DND-41 (cell line): ENCODE data around the gene ERCC6.

ENCODE experiments used
- ATAC-seq: fragments of 200-7000 bp; cut with Tn5 transposase; 3 replicates; pipeline ENCODE4 v1.9.1; 2021; ENCODE audit warnings: low read depth; ENCODE audit not compliant: insufficient read depth
- DNase-seq: peaks from one replicate; pipeline ENCODE4 v3.0.0-alpha.2; 2020
- H2AFZ ChIP-seq: 2 replicates; pipeline ENCODE4 v1.6.0; 2012; ENCODE audit warnings: low read depth, low read length
- H3K27ac ChIP-seq: 2 replicates; pipeline ENCODE4 v1.5.1; 2012; ENCODE audit warnings: low read length, inconsistent platforms
- H3K27me3 ChIP-seq: fragments of 200-600 bp; sonication (generic); 2 replicates; pipeline ENCODE4 v1.6.0; 2012; ENCODE audit warnings: low read length, mild to moderate bottlenecking, inconsistent platforms; ENCODE audit not compliant: insufficient read depth, poor library complexity
- H3K36me3 ChIP-seq: 2 replicates; pipeline ENCODE4 v1.5.1; 2012; ENCODE audit warnings: low read length, inconsistent platforms; ENCODE audit not compliant: insufficient read depth
- H3K4me1 ChIP-seq: 2 replicates; pipeline ENCODE4 v1.5.1; 2012; ENCODE audit warnings: mild to moderate bottlenecking, low read length; ENCODE audit not compliant: insufficient read depth
- H3K4me2 ChIP-seq: 2 replicates; pipeline ENCODE4 v1.6.0; 2012; ENCODE audit warnings: mild to moderate bottlenecking, moderate library complexity, low read length, inconsistent platforms; ENCODE audit not compliant: insufficient read depth
- H3K4me3 ChIP-seq, 2 experiments: fragments of 200-600 bp in 1 of 2; shearing (Covaris generic) in 1 of 2; 2 replicates each; pipeline ENCODE4 v1.5.1; 2012 to 2016; ENCODE audit warnings: inconsistent platforms in 2 of 2, low read length in 2 of 2, mild to moderate bottlenecking in 2 of 2, low read depth in 1 of 2, moderate library complexity in 1 of 2
- H3K79me2 ChIP-seq: 2 replicates; pipeline ENCODE4 v1.6.0; 2012; ENCODE audit warnings: low read length, inconsistent platforms; ENCODE audit not compliant: insufficient read depth
- H3K9ac ChIP-seq: 2 replicates; pipeline ENCODE4 v1.6.0; 2012; ENCODE audit warnings: low read depth, mild to moderate bottlenecking, inconsistent platforms, low read length, moderate library complexity
- H3K9me3 ChIP-seq: 2 replicates; pipeline ENCODE4 v1.5.1; 2012; ENCODE audit warnings: low read length, moderate library complexity, mild to moderate bottlenecking, inconsistent platforms; ENCODE audit not compliant: insufficient read depth, severe bottlenecking
- H4K20me1 ChIP-seq: 2 replicates; pipeline ENCODE4 v1.6.0; 2012; ENCODE audit warnings: low read length; ENCODE audit not compliant: insufficient read depth
- EZH2 ChIP-seq: IDR thresholded peaks from 3 replicates; pipeline ENCODE4 v1.6.1; 2012; ENCODE audit warnings: borderline replicate concordance, low read depth, mild to moderate bottlenecking, moderate library complexity, low read length, inconsistent platforms; ENCODE audit not compliant: severe bottlenecking
- TF ChIP-seq, protein P1 (sequence below): IDR thresholded peaks from 2 replicates; pipeline ENCODE4 v1.5.1; 2012; ENCODE audit warnings: borderline replicate concordance, low read length, moderate library complexity, mild to moderate bottlenecking; ENCODE audit not compliant: poor library complexity, severe bottlenecking; ENCODE audit errors: extremely low read depth

ERCC6 gene

GRCh38 chr10:49569031-49569631, 30.2 kb upstream of the ERCC6 start:
- H3K4me1 ChIP-seq, result no peaks in the 10 kb centered on the region
- no peak for ATAC-seq
- no peaks in the 10 kb centered on the region for H3K9me3 ChIP-seq
- TF ChIP-seq EZH2, result no peak
- H4K20me1 ChIP-seq, result no peaks in the 10 kb centered on the region
- H3K27ac ChIP-seq, result no peak overlapping the region
- no peak for DNase-seq
- H3K4me3 ChIP-seq, result no peak overlapping the region
- H2AFZ ChIP-seq, result no peak overlapping the region
- H3K27me3 ChIP-seq, result no peaks in the 10 kb centered on the region
- no peak overlapping the region for H3K9ac ChIP-seq
- H3K79me2 ChIP-seq, result no peaks in the 10 kb centered on the region
- H3K36me3 ChIP-seq, result no peaks in the 10 kb centered on the region
- no peak overlapping the region for H3K4me2 ChIP-seq

DNA sequence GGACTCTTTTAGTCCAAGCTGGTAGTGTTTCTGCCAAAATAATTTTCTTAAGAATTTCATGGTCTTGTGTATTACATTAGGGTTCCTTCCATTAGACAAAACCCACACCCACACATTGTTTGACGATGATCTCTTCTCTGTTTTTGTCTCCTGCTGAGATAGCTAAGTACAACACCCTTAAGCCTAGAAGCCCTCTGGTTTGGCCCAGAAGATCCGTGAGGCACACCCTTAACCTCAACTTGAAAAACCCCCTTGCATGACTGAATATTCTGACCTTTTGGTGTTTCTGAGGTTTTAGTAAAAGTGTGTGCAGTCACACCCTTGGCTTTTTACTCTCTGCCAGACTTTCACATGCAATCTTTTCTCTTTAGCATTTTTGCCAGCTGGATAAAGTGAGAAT, 29.3 kb upstream of the ERCC6 start:
- H3K4me3 ChIP-seq, result no peak overlapping the region
- no peak for ATAC-seq
- no peak for TF ChIP-seq EZH2
- TF ChIP-seq, protein P1, sequence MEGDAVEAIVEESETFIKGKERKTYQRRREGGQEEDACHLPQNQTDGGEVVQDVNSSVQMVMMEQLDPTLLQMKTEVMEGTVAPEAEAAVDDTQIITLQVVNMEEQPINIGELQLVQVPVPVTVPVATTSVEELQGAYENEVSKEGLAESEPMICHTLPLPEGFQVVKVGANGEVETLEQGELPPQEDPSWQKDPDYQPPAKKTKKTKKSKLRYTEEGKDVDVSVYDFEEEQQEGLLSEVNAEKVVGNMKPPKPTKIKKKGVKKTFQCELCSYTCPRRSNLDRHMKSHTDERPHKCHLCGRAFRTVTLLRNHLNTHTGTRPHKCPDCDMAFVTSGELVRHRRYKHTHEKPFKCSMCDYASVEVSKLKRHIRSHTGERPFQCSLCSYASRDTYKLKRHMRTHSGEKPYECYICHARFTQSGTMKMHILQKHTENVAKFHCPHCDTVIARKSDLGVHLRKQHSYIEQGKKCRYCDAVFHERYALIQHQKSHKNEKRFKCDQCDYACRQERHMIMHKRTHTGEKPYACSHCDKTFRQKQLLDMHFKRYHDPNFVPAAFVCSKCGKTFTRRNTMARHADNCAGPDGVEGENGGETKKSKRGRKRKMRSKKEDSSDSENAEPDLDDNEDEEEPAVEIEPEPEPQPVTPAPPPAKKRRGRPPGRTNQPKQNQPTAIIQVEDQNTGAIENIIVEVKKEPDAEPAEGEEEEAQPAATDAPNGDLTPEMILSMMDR, result no peak
- H3K4me1 ChIP-seq, result no peaks in the 10 kb centered on the region
- H3K4me2 ChIP-seq, result no peak overlapping the region
- H3K27ac ChIP-seq, result no peak overlapping the region
- no peak overlapping the region for H2AFZ ChIP-seq
- no peaks in the 10 kb centered on the region for H3K79me2 ChIP-seq
- no peaks in the 10 kb centered on the region for H3K9me3 ChIP-seq
- H3K36me3 ChIP-seq, result no peaks in the 10 kb centered on the region
- no peaks in the 10 kb centered on the region for H3K27me3 ChIP-seq
- H4K20me1 ChIP-seq, result no peaks in the 10 kb centered on the region
- H3K9ac ChIP-seq, result no peak overlapping the region
- DNase-seq, result no peak

- Histone ChIP-seq H3K4me2 (no peak overlapping the region), H3K9me3 (no peaks in the 10 kb centered on the region), H3K4me3 (no peak overlapping the region), H2AFZ (no peak overlapping the region), H3K27me3 (no peaks in the 10 kb centered on the region), H3K4me1 (no peaks in the 10 kb centered on the region), H3K9ac (no peak overlapping the region), H3K36me3 (no peaks in the 10 kb centered on the region), H4K20me1 (no peaks in the 10 kb centered on the region), H3K79me2 (no peaks in the 10 kb centered on the region), H3K27ac (no peak overlapping the region)
- ATAC-seq, result no peak
- TF ChIP-seq, protein P1, result no peak
- no peak for DNase-seq
Observed at GRCh38 chr10:49567810-49568209, 28.9 kb upstream of the ERCC6 start.

DNA sequence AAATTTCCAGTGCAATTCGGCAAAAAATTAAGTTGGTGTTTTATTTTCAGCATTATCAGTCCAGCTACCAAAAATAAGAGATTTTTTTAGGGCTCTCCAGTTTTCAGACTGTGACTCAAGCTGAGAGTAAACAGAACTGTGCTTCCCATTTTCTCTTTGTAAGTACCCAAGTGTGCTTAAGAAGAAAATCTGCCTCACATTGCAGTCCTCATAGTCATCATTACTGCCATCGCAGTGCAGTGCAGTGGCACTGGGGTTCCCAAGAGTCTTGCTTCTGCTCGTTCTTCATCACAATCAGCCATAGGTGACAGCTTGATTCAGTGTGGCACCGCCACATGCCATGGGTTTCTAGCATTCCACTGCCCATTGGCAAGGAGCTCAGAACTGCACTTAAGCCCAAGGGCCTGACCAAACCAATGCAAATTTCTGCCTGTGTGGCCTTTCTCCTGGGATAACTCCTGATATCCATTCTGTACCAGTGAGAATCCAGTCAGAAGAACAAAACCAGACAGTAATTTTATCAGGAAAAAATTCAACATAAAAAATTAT, 25.6 kb upstream of the ERCC6 start:
- no peak overlapping the region for H3K4me2 ChIP-seq
- ATAC-seq (no peak), DNase-seq (no peak)
- TF ChIP-seq, protein P1, result no peak
- no peak for TF ChIP-seq EZH2
- no peaks in the 10 kb centered on the region for H3K4me1 ChIP-seq
- H4K20me1 ChIP-seq, result no peaks in the 10 kb centered on the region
- H3K27ac ChIP-seq, result no peak overlapping the region
- no peaks in the 10 kb centered on the region for H3K36me3 ChIP-seq
- H3K4me3 ChIP-seq, result no peak overlapping the region
- no peak overlapping the region for H2AFZ ChIP-seq
- no peaks in the 10 kb centered on the region for H3K9me3 ChIP-seq
- no peak overlapping the region for H3K9ac ChIP-seq
- H3K27me3 ChIP-seq, result no peaks in the 10 kb centered on the region
- H3K79me2 ChIP-seq, result no peaks in the 10 kb centered on the region
